Stimulated activated naive CD8-positive, alpha-beta T cell treated with anti-CD3 and anti-CD28 coated beads, Interleukin-15, Interleukin-2, amounts not matched to agents 100 U/mL and 50 U/mL, for 24 hours (primary cell): ENCODE data around the gene ASIC2.
"Not testable (repeated sequence)": the region's sequence is repeated elsewhere in the genome, so short reads cannot be mapped to it uniquely, and the experiment has no call there.

Experiments used
- ATAC-seq: fragments of 150-1000 bp; cut with Tn5 transposase; one replicate; pipeline ENCODE4 v1.10.0; 2021
- DNase-seq: peaks from one replicate; pipeline ENCODE4 v3.0.0; 2021

Gene ASIC2

GRCh38 chr17:33019161-33019890 is 273.8 kb downstream of the ASIC2 start:
- DNase-seq (no peak), ATAC-seq (no peak)

- ATAC-seq = no peak
- no peak for DNase-seq
Observed at GRCh38 chr17:33017366-33017765, 275.7 kb downstream of the ASIC2 start.

GRCh38 chr17:33016920-33017319 is 276.2 kb downstream of the ASIC2 start:
- ATAC-seq = no peak
- DNase-seq = no peak

DNA sequence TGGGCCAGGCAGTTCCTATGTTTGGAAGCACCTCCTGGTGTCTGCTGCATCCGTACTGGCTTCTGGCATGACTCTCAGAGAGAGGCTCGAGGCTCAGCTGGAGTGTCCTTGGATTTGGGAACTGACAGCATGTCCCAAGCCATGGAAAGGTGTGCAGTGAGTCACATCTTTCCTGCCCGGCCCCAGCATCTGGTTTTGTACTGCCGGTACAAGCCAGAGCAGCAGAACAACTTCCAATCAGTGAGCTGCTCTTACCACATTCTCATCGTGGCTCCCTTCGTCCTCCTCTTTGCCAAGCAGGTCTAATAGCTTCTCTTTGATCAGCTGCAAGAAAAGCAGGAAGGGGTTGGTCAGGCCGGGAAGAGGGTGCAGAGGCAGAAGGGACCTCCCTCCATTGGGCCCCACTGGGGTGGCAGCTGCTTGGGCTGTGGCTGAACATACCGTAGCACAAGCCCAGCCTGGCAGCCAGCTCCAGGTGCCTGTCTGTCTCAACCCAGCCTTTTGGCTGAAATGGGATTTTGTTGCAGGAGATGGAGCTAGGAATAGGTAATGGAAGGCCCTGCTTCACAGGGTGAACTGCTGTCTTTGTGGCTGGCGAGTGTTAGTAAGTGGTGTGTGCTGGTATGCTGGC is 277.3 kb downstream of the ASIC2 start:
- ATAC-seq (no peak), DNase-seq (no peak)

- ATAC-seq (no peak), DNase-seq (no peak)
Observed at GRCh38 chr17:33014751-33015150, 278.3 kb downstream of the ASIC2 start.

DNA sequence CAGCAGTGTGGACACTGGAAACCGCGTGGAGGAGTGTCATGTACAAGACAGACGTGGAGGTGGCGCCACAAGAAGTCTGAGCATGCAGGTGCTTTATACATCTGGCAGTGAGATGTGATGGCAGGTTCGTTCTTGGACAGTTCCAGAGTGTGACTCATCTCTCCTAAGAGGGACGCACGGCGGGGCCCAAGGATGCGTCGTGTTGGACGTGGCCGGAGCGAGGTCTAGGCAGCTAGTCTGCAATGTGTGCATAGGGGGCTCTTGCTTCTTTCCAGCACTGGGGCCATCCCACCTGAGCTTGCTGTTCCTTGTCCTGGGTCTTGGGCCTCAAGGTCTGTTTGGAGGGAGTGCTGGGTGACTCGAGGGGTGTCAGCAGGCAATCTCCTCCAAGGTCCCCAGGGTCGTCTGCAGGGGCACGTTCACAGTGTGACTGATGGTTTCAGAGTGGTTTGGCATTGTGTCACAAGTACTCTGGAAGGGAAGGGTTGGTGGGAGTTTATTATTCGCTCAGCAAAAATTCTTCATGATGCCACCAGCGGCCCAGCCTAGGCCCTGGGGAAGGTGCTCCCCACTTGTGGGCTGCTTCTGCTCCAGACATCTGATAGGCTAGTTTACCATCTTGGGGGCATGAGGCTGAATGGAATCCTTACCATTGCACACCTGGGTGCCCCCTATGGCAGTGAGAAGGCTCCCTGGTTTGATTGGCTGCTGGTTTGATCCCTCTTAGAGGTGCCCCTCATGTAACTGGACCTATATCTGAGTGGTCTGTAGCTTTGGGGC is 279.3 kb downstream of the ASIC2 start:
- DNase-seq = no peak
- no peak for ATAC-seq

DNA sequence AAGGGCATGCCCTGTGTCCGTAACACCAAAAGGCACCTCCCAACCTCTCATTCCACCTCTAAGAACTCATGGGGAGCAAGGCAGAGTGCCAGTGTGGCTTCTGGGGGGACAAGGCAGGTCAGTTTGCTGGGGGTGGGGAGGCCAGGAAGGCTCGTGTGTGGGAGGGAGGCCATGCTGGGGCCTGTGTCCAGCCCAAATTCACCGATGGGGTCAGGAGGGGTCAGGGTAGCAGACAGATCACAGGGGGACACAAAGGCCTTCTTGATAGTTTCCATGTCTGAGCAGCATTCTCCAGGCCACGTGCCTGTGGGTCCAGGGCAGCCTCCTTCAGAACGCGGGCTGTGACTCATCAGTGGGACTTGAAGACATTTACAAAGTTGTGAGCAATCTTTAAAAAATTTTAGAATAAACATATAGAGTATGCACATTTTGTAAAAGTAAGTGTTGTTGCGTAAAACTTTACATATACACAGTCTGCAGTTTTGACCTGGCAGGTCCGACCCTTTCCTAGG is 280.5 kb downstream of the ASIC2 start:
- DNase-seq = no peak
- no peak for ATAC-seq

DNA sequence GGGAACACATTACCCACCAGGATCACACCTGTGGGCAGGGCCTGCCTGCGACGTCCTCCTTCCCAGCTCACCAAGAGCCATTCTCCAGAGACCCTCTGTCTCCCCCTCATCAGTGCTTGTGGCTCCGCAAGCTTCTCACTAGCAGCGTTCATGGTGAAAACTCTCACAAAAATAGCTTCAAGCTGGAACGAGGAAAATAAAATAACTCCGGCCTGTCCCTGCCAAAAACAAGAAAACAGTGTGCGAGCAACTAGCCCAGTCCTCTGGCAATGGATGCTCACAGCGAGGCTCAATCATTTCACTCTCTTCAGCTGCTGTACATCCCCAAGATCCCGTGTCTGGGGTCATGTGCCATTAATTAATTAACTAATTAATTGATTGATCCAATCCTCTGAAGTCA is 283.5 kb downstream of the ASIC2 start:
- no peak for ATAC-seq
- no peak for DNase-seq

DNA sequence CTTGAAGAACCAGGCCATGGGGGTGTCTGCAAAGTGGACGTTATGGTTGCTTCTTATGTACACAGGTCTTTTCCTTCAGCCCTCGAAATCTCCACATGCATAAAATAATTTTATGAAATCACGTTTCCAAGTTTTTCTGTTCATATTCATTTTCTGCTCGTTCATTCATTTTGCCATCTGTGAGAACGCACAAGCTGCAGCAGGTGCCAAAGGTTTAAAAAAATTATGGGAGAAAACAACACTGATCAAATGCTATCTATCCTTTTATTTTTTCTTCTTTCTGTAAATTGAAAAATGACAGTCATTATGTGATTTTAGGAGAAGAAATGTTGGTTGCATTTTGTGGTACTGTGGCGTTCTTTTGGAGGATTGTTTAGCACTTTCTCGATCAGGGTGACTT is 285.9 kb downstream of the ASIC2 start:
- ATAC-seq (no peak), DNase-seq (no peak)

- ATAC-seq (no peak), DNase-seq (no peak)
Observed at GRCh38 chr17:33002246-33002645, 290.8 kb downstream of the ASIC2 start.

DNA sequence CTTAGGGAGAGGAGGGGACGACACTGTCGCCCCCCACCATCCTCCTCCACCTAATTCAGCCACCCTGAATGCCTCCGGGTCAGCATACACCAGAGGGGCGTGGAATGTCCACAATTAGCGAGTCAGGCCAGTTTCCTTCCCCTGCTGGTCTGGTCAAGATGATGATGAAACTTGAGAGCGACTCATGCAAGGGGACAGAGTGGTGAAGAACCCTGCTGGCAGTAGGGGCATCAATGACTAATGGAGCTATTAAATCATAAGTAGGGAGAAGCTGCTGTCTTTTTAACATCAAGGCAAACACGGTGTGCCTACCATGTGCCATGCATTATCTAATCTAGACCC is 294.2 kb downstream of the ASIC2 start:
- DNase-seq (no peak), ATAC-seq (no peak)

GRCh38 chr17:32998111-32998886 is 294.8 kb downstream of the ASIC2 start:
- ATAC-seq (peak; percentile 28), DNase-seq (peak; percentile 86)

DNA sequence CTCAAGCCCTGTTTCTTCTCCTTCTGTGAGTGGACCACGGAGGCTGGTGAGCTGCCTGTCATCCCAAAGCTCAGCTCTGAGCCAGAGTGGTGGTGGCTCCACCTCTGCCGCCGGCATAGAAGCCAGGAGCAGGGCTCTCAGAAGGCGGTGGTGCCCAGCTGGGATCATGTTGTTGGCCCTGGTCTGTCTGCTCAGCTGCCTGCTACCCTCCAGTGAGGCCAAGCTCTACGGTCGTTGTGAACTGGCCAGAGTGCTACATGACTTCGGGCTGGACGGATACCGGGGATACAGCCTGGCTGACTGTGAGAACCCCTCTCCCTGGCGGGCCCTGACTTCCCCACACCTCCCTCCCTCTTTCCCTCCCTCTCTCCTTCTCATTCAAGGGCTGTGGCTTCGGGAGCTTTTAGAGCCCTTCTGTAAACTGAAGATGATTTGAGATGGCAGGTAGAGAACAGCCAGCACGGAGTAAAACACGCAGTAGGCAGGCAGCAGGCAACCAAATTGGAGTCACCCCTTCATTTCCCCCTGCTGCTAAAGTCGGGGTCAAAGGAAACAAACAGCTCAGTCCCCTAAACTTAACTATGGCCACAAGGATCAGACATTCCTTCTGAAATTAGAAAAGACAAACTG is 297.6 kb downstream of the ASIC2 start:
- DNase-seq = no peak
- ATAC-seq = no peak

GRCh38 chr17:32993977-32994376 is 299.1 kb downstream of the ASIC2 start:
- ATAC-seq (no peak), DNase-seq (no peak)

DNA sequence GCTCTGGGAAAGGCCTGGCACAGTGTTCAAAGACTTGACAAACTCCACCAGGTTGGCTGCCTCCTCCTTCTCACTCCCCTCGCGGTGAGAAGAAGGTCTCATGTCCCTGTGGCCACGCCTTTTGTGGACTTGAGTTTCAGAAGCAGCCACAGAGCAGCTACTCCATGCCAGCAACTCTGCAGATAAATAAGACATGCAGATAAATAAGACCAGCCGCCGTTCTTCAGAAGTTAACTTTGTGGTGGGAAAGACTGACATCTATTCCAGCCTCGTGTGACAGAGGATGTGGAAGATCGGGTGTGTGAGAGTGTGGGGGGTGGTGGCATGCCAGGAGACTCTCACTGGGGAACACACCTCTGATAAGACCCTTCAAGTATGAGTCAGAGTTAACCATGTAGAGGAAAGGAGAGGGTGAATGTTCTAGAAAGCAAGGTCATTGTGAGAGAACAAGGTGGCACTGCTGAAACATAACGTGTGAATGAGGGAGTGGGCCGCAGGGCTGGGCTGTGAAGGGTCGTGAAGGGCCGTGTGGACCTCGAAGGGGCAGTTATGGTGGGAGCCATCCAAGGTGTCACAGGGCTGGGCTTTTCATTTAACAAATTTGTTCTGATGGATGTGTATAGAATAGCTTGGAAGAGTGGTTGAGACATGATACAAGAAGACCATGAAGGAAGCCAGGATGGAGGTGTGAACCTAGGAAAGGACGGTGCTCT is 300.6 kb downstream of the ASIC2 start:
- ATAC-seq (no peak), DNase-seq (no peak)

DNA sequence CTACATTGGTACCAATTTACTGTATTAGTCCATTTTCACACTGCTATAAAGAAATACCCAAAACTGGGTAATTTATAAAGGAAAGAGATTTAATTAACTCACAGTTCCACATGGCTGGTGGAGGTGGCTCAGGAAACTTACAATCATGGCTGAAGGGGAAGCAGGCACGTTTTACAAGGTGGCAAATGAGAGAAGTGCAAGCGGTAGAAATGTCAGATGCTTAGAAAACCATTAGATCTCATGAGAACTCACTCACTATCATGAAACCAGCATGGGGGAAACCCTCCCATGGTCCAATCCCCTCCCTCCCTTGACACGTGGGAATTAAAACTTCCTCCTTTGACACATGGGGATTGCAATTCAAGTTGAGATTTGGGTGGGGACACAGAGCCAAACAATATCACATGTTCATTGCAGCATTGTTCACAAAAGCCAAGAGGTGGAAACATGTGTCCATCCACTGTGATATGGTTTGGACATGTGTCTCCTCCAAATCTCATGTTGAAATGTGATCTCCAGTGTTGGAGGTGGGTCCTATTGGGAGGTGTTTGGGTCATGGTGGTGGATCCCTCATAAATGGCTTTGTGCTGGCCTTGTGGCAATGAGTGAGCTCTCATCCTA is 304.5 kb downstream of the ASIC2 start:
- ATAC-seq (no peak), DNase-seq (no peak)

GRCh38 chr17:32987868-32988267 is 305.2 kb downstream of the ASIC2 start:
- DNase-seq, ATAC-seq: not testable (repeated sequence)

DNA sequence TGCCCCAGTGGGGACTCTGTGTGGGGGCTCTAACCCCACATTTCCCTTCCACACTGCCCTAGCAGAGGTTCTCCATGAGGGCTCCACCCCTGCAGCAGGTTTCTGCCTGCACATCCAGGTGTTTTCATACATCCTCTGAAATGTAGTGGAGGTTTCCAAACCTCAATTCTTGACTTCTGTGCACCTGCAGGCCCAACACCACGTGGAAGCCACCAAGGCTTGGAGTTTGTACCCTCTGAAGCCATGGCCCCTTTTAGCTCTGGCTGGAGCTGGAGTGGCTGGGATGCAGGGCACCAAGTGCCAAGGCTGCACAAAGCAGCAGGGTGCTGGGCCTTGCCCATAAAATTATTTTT is 305.7 kb downstream of the ASIC2 start:
- not testable (repeated sequence) for DNase-seq, ATAC-seq

DNA sequence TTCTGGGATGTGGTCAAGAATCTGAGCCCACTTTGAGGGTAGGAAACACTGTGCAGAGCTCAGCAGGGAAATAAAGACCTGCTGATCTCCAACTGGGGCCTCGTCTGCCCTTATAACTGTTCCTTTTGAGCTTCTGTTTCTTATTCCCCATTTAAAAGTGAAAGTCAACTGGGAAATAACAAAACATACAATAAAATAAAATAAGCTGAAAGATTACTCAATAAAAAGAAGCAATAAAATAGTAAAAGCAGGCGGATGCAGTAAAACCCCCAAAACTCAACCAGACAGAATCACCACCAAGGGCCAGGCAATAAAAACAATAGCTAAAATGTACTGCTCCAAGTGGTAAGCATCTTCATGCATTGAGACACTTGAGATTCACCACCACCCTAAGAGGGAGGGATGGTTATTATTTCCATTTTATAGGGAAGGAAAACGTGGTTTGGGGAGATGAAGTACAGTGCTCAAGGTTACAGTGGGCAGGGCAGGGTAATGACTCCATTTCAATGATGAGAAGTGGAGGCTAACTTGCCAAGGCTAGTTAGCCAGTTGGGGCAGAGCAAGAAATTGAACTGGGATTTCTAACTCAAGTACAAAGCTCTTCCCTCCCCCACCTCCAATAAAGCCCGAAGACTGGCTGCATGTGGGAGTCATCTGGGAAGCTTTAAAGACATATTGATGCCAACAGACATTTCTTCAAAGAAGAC is 307.9 kb downstream of the ASIC2 start:
- ATAC-seq = no peak
- DNase-seq = no peak

- not testable (repeated sequence) for ATAC-seq, DNase-seq
Observed at GRCh38 chr17:32981611-32982010, 311.5 kb downstream of the ASIC2 start.
